Vagina (tissue), 2 donors: Measurements from ENCODE around the gene ADAMTSL3. TPM values are rescaled to one million over a fixed set of nuclear protein-coding genes. Genes with fewer than 3 reads are reported as not detected.

Experiments used
- DNase-seq, 2 donors: peaks; one replicate each; pipeline ENCODE4 v3.0.0-alpha.2; 2017; ENCODE audit errors: extremely low spot score in 2 of 2
- H3K27ac ChIP-seq: fragments of 200-600 bp; sonication (generic); one replicate; pipeline ENCODE4 v1.5.1; 2019
- H3K27me3 ChIP-seq: fragments of 200-600 bp; sonication (generic); one replicate; pipeline ENCODE4 v1.5.1; 2019
- H3K36me3 ChIP-seq, 2 donors: fragments of 200-600 bp; sonication (generic); one replicate each; pipeline ENCODE4 v1.5.1; 2017 to 2019
- H3K4me1 ChIP-seq: fragments of 200-600 bp; sonication (generic); one replicate; pipeline ENCODE4 v1.5.1; 2019
- H3K4me3 ChIP-seq, 2 donors: fragments of 200-600 bp; sonication (generic); 1 replicate in 1 of 2; 2 replicates in 1 of 2; pipeline ENCODE4 v1.5.1; 2016 to 2019
- H3K9me3 ChIP-seq: fragments of 200-600 bp; sonication (generic); one replicate; pipeline ENCODE4 v1.5.1; 2019
- POLR2A ChIP-seq, 2 donors: fragments of 450-650 bp; IDR thresholded peaks; one replicate each; pipeline ENCODE4 v1.6.1; 2017; ENCODE audit warnings: antibody characterized with exemption in 2 of 2, mild to moderate bottlenecking in 2 of 2, moderate library complexity in 2 of 2
- POLR2AphosphoS5 ChIP-seq, 2 donors: sonication (generic); formaldehyde crosslinking; IDR thresholded peaks; one replicate each; pipeline ENCODE4 v1.9.0; 2017; ENCODE audit warnings: antibody characterized with exemption in 2 of 2, mild to moderate bottlenecking in 2 of 2, low read depth in 1 of 2; ENCODE audit not compliant: insufficient read depth in 1 of 2
- intact Hi-C: fragments of 100-400 bp; cut with DNase I; formaldehyde crosslinking; loops from one replicate; pipeline ENCODE4 v1.15.1; 2023
- total RNA-seq: library from RNA; depleted of rRNA; stranded (reverse); fragments of >200 nt; gene quantifications from one replicate; pipeline ENCODE4 v1.2.3, GENCODE V29; 2016
- TF ChIP-seq, protein P1 (sequence below), 3 experiments: fragments of 450-650 bp in 2 of 3; fragments of 200-600 bp in 1 of 3; sonication (generic) in 1 of 3; IDR thresholded peaks; one replicate each; pipeline ENCODE4 v1.5.1; 2017 to 2019; ENCODE audit warnings: antibody characterized with exemption in 3 of 3, mild to moderate bottlenecking in 2 of 3, moderate library complexity in 2 of 3

Gene ADAMTSL3
- total RNA-seq, 1 donor from 2014 or later, result 4.2 TPM

- H3K27me3 ChIP-seq, result no peaks in the 10 kb centered on the region
- no peak for DNase-seq
- H3K4me3 ChIP-seq, result no peak overlapping the region
- peaks cover 20% of the 10 kb centered on the region for H3K4me1 ChIP-seq
- no peak overlapping the region for H3K27ac ChIP-seq
- intact Hi-C loops, result no loop called here
- H3K9me3 ChIP-seq, result no peaks in the 10 kb centered on the region
- TF ChIP-seq POLR2AphosphoS5 (IDR thresholded peaks at IDR 0.05; ENCODE audit: insufficient read depth in 1 of 2, low read depth in 1 of 2) (no peak), POLR2A (IDR thresholded peaks at IDR 0.05) (no peak)
- TF ChIP-seq, protein P1, sequence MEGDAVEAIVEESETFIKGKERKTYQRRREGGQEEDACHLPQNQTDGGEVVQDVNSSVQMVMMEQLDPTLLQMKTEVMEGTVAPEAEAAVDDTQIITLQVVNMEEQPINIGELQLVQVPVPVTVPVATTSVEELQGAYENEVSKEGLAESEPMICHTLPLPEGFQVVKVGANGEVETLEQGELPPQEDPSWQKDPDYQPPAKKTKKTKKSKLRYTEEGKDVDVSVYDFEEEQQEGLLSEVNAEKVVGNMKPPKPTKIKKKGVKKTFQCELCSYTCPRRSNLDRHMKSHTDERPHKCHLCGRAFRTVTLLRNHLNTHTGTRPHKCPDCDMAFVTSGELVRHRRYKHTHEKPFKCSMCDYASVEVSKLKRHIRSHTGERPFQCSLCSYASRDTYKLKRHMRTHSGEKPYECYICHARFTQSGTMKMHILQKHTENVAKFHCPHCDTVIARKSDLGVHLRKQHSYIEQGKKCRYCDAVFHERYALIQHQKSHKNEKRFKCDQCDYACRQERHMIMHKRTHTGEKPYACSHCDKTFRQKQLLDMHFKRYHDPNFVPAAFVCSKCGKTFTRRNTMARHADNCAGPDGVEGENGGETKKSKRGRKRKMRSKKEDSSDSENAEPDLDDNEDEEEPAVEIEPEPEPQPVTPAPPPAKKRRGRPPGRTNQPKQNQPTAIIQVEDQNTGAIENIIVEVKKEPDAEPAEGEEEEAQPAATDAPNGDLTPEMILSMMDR (IDR thresholded peaks at IDR 0.05), result no peak
- no peaks in the 10 kb centered on the region for H3K36me3 ChIP-seq
Measured at GRCh38 chr15:83928878-83929418, 275.0 kb downstream of the ADAMTSL3 start.

GRCh38 chr15:83929619-83930018, 275.7 kb downstream of the ADAMTSL3 start:
- TF ChIP-seq, protein P1 (IDR thresholded peaks at IDR 0.05), result no peak
- no peak for TF ChIP-seq POLR2A (IDR thresholded peaks at IDR 0.05)
- no peak for TF ChIP-seq POLR2AphosphoS5 (IDR thresholded peaks at IDR 0.05; ENCODE audit: insufficient read depth in 1 of 2, low read depth in 1 of 2)
- no peaks in the 10 kb centered on the region for H3K27me3 ChIP-seq
- no peak overlapping the region for H3K4me3 ChIP-seq
- intact Hi-C loops, result no loop called here
- H3K36me3 ChIP-seq, result no peaks in the 10 kb centered on the region
- peak overlapping the region; percentile 3 for H3K27ac ChIP-seq
- H3K4me1 ChIP-seq, result peaks cover 20% of the 10 kb centered on the region
- no peaks in the 10 kb centered on the region for H3K9me3 ChIP-seq
- no peak for DNase-seq

DNA sequence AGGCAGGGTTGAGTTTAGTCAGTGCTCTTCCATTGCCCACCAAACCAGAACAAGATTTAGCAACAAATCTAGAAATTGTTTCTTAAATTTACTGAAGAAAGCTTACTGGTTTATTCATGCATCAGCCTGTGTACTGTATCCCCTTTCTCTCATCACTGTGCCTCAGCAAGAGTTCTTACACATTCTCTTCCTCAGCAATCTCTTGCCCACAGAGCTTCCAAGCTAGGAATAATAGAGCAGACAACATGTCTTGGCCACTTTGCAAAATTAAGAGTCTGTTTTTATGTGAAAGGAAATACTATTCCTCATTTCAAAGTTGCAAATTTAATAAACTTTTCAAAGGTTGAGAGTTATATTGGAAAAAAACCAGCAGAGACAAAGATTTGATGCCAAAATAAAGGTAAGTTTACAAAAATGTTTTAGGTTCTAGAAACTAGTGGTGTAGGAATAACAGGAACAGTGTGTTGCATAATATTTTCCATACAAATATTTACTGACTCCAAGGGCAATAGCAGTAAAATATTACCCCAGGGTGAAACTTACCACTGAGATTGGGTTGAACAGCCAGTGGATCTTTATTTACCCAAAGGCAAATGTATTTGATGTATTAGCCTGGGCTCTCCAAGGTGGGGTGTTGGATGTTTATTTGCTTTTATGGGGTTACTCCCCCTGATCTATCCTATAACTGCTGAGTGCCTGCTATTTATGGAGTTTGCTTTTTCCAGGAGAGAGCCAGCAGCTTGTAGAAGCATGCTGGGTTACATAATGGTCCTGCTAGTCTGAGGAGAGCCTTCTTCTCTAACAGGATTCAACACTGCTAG, 276.7 kb downstream of the ADAMTSL3 start:
- Histone ChIP-seq H3K9me3 (no peaks in the 10 kb centered on the region), H3K27me3 (no peaks in the 10 kb centered on the region), H3K27ac (peak overlapping the region; percentile 34), H3K4me3 (no peak overlapping the region), H3K36me3 (no peaks in the 10 kb centered on the region), H3K4me1 (peaks cover 20% of the 10 kb centered on the region)
- intact Hi-C loops, result no loop called here
- no peak for DNase-seq
- TF ChIP-seq POLR2A (IDR thresholded peaks at IDR 0.05), result no peak
- TF ChIP-seq, protein P1 (IDR thresholded peaks at IDR 0.05), result no peak
- peak; percentile 39 to 89 for TF ChIP-seq POLR2AphosphoS5 (IDR thresholded peaks at IDR 0.05; ENCODE audit: insufficient read depth in 1 of 2, low read depth in 1 of 2)

- H3K27me3 ChIP-seq, result no peaks in the 10 kb centered on the region
- no peaks in the 10 kb centered on the region for H3K36me3 ChIP-seq
- no peak overlapping the region for H3K4me3 ChIP-seq
- peaks cover 10% of the 10 kb centered on the region for H3K4me1 ChIP-seq
- no peaks in the 10 kb centered on the region for H3K9me3 ChIP-seq
- DNase-seq, result no peak
- intact Hi-C loops, result no loop called here
- TF ChIP-seq, protein P1 (IDR thresholded peaks at IDR 0.05), result no peak
- TF ChIP-seq POLR2A (IDR thresholded peaks at IDR 0.05) (no peak), POLR2AphosphoS5 (IDR thresholded peaks at IDR 0.05; ENCODE audit: insufficient read depth in 1 of 2, low read depth in 1 of 2) (no peak)
- no peak overlapping the region for H3K27ac ChIP-seq
Measured at GRCh38 chr15:83935774-83936173, 281.9 kb downstream of the ADAMTSL3 start.

DNA sequence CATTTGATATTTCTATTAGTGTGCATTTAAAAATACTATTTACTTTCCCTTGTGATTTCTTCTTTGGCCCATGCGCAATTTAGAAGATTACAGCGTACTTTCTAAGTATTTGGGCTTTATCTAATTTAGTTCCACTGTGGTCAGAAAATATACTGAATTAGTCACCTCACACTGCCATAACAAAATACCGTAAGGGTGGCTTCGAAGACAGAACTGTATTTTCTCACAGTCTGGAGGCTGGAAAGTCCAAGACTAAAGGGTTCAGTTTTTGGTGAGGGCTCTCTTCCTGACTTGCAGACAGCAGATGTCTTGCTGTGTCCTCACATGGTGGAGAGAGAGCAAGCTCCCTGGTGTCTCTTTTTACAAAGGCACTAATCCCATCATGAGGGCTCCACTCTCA, 286.2 kb downstream of the ADAMTSL3 start:
- no peaks in the 10 kb centered on the region for H3K9me3 ChIP-seq
- TF ChIP-seq, protein P1 (IDR thresholded peaks at IDR 0.05), result no peak
- no peak for TF ChIP-seq POLR2AphosphoS5 (IDR thresholded peaks at IDR 0.05; ENCODE audit: insufficient read depth in 1 of 2, low read depth in 1 of 2)
- no peak for TF ChIP-seq POLR2A (IDR thresholded peaks at IDR 0.05)
- no peak overlapping the region for H3K27ac ChIP-seq
- no peak for DNase-seq
- no peak overlapping the region for H3K4me3 ChIP-seq
- H3K4me1 ChIP-seq, result no peaks in the 10 kb centered on the region
- intact Hi-C loops, result no loop called here
- H3K27me3 ChIP-seq, result no peaks in the 10 kb centered on the region
- peaks cover 0 to 5% of the 10 kb centered on the region in 2 donors for H3K36me3 ChIP-seq
